Stimulated activated CD8-positive, alpha-beta memory T cell treated with anti-CD3 and anti-CD28 coated beads, Interleukin-15, amount 100 ng/mL, for 4 hours (primary cell): ENCODE results near the gene TMA16.
"Not testable (repeated sequence)": the region's sequence is repeated elsewhere in the genome, so short reads cannot be mapped to it uniquely, and the experiment has no call there.

ENCODE experiments used
- DNase-seq, 2 donors: peaks; one replicate each; pipeline ENCODE4 v3.0.0-alpha.2; 2020; ENCODE audit warnings: low read depth in 2 of 2

Gene TMA16

DNA sequence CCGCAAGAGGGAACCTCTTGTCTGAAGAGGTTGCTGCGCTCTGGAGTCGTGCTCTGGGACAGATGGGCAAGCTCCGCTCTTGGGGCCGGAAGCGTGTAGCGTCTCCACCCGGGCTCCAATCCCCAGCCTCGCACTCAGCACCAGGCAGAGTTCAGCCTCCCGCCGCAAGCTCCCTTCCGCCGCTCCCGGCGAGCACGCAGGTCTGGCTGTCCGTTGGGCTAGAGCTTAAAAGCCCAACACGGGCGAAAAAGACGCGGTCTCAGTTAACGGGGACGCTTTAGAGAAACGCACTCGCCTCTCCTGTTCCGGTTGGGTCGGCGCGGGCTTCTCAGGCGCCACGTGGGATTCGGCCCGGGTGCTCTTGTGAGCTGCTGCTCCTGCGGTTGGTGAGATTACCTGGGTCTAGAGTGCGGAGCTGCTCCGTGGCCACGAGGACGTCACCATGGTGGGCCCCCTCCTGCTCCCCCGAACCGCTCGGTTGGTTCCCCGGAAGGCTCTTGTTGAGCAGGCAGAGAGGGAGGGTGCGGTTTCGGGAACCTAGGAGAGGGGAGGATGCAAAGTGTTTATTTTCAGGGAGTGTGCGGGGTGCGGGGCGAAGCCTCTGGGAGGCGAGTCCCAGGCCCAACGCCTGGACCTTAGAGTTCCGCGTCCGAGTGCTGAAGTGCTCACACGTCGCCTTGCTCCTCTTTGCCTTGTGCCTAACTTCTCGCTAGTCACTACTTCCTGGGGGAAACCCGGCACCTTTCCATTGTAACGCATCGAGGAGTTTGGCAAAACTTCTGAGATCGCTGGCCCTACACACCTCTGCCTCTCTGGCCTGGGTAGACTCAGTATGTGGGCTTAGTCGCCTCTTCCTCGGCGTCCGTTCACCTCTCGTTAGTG lies at the start of gene TMA16:
Gene TMA16, plus strand, starts transcription at position 331 of the 882 bp plus-strand sequence. Its CDS starts 112 bp downstream, at position 443.
- peak; percentile 57 for DNase-seq

- DNase-seq, result not testable (repeated sequence)
Measured at GRCh38 chr4:163447023-163447422, 47.5 kb upstream of the TMA16 start.

GRCh38 chr4:163447481-163447880 lies 47.0 kb upstream of the TMA16 start:
- DNase-seq, result no peak

GRCh38 chr4:163448540-163449203 lies 45.8 kb upstream of the TMA16 start:
- no peak for DNase-seq

DNA sequence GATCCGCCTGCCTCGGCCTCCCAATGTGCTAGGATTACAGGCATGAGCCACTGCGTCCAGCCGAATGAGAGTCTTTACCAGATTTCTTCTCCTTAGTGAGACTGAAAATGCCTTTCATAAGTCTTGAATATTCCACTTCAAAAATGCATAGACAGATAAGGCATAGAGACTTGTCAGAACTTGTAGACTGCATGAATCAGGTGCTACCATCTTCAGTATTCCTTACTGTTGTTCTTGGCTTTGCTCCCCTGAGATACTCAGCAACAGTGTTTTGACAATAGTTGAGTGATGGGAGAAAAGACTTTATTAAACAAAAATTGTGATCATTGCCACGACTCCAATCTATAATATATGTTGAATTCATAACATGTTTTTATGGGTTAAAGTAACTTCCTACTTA lies 31.9 kb upstream of the TMA16 start:
- DNase-seq, result no peak

DNA sequence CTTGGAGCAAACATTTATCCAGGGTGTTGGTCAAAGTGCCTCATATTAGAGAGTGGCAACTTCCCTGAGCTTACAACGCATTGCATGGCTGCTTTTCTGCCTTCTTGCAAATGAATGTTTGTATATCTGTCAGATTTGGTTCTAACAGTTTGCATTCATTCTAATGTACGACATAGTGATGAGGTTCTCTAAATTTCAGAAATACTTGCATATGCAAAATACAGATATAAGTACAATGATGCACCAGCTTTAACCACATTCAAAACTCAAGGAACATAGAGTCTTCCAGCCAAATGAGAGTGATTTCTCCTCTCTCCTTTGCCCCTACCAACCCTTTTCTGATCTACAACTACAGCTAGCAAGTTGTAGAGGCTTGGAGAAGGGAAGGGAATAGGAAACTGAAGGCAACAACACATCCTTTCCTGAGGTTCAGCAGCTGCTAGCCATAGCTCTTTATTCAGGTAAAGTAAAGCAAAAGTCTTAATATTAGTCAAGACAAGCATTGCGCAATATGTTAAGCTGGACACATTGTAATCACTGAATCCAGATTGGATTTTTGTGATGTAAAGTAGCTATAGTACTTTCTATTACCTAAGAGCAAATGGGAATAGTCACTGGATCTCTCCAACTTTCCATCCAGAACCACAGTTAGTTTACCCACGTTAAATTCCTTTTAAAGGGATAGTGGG lies 27.3 kb upstream of the TMA16 start:
- no peak for DNase-seq

- no peak for DNase-seq
Measured at GRCh38 chr4:163470391-163470790, 24.1 kb upstream of the TMA16 start.

DNA sequence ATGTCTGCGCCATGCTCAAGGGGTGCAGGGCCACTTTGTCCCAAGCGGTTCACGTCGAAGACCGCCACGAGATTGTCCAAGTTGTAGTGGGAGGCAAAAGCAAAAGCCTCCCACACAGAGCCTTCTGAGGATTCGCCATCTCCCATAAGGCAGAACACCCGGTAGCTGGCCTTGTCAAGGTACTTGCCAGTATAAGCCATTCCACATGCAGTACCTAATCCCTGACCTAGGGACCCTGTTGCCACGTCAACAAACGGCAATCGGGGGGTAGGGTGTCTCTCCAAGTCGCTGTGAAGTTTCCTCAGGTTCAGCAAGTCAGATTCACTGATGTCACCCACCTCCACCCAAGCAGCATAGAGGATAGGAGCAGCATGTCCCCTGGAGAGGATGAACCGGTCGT lies 21.4 kb upstream of the TMA16 start:
- no peak for DNase-seq

GRCh38 chr4:163473576-163473975 lies 20.9 kb upstream of the TMA16 start, which contains the start of gene TKTL2:
Gene TKTL2, minus strand, starts transcription at chr4:163473754. Its CDS starts 20 bp downstream, at chr4:163473734.
- DNase-seq, result no peak

- DNase-seq, result no peak
Measured at GRCh38 chr4:163474027-163474426, 20.5 kb upstream of the TMA16 start.

- DNase-seq, result no peak
Measured at GRCh38 chr4:163476761-163477438, 17.6 kb upstream of the TMA16 start.

DNA sequence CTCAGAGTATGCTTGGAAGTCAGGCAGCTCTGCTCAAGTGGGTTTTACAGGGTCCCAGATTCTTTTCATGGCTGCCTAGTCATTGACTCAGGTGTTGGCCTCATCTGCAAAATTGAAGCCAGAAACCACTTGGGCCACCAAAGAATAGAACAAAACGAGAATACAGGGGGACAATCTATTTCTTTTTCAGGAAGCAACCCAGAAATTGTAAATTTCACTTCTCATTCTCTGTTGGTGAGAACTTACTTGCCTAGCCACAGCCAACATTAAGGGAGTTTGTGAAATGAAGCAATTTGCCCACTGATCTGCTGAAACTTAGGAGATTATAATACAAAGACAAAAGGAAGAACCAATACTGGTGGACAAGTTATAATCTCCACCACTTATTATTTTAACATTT lies 12.3 kb upstream of the TMA16 start:
- no peak for DNase-seq

DNA sequence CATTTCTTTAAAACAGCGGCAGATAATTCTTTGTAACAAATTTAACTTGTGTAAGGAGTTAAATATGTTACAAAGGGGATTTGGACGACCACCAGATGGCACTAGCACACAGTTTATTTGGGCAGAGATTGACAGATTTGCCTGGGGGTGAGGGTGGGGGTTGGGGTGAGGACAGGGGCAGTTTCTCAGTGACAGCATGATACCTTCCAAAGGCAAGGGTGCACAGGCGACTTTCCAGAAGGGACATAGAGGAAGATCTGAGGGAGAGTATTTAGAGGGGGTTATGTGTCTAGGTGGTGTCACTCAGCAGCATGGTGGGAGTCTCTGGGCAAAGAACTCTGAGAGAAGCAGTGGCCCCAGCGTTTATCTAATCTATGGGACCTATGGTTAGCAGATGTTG lies 9.6 kb upstream of the TMA16 start:
- DNase-seq, result peak in 1 of 2 donors; percentile 11

DNA sequence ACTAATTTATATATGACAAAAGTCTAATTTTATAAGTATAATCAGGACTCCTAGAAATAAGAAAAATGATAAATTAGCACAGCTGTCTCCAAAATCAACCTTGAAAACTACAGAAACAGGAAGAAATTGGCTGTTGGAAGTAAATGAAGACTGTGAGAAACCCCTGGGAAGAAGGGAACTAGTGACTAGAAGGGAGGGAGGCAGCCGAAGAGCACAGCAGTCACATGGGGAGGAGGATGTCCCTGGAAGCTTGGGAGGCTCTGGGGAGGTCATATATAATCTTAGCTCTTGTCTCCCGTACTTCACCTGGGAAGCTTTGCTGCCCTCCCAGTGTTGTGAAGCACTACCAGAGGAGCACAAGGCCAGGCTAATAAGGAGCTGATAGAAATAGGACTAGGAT lies 8.9 kb upstream of the TMA16 start:
- DNase-seq, result no peak

- no peak for DNase-seq
Measured at GRCh38 chr4:163486321-163486720, 8.2 kb upstream of the TMA16 start.

- DNase-seq, result no peak
Measured at GRCh38 chr4:163489929-163490328, 4.6 kb upstream of the TMA16 start.

GRCh38 chr4:163492951-163493504 lies 1.5 kb upstream of the TMA16 start:
- no peak for DNase-seq

DNA sequence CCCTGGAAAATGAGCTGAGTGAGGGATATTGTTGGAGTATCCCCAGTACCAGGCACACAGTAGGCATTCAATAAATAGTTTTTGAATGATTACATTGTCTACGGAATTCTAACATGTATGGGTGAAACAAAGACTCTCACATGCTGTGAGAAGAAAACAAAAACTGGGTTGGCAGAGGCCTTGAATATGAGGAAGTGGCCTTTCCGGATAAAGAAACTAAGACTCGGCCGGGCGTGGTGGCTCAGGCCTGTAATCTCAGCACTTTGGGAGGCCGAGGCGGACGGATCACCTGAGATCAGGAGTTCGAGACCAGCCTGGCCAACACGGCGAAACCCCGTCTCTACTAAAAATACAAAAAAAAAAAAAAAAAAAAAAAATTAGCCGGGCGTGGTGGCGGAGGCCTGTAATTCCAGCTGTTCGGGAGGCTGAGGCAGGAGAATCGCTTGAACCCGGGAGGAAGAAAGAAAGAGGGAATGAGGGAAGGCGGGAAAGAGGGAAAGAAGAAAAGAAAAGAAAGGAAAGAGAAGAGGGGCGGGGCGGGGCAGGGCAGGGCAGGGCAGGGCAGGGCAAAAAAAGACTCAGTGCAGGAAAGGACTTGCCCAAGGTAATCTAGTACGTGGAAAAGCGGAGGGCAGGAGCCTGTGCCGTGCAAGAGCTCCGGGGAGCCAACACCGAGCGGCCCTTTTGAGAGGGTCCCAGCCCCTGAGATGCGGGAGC lies 689 bp upstream of the TMA16 start:
- no peak for DNase-seq

DNA sequence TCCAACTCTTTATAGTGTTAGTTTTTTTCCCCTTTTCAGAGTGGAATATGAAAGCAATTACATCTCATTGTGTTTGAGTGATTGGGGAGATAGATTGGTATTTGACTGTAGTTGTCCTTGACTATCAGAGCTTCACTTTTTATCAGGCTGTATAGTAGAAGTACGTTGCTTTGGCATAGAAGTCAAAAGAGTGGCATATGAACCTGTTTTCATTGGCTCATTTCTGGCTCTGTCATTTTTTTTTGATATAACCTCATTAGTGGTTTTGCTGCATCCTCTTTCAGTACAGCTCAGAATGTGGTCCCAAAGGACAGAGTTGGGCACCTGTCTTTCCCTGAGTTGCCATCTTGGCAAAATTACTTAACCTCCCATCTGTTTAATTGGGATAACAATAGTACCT lies 1.4 kb downstream of the TMA16 start:
- no peak for DNase-seq

- DNase-seq, result no peak
Measured at GRCh38 chr4:163500586-163500985, 6.1 kb downstream of the TMA16 start.

DNA sequence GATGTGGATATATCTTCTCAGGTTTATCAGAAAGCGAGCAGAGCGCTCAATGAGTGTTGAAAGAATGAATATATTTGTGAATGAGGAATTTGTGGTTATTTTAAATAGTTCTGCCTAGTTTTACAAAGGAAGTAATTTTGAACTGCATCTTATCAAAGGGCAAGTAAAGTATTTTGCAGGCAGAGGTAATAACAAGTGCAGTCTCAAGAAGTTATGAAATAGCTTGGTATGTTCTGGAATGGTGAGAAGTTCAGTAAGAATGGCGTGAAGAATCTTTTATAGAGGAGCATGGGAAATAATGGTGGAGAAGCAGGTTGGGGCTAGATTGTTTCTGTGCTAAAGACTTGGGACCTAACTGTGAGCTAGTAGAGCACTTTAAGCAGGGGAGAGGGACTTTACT lies 10.9 kb downstream of the TMA16 start:
- DNase-seq, result no peak
